ENCODE results near the gene DSCAM. TPM values are rescaled to one million over a fixed set of nuclear protein-coding genes. Genes with fewer than 3 reads are reported as not detected.

DSCAM gene
- total RNA-seq, 4 donors from 2014 or later: 0.03 TPM; not detected in 3

DNA sequence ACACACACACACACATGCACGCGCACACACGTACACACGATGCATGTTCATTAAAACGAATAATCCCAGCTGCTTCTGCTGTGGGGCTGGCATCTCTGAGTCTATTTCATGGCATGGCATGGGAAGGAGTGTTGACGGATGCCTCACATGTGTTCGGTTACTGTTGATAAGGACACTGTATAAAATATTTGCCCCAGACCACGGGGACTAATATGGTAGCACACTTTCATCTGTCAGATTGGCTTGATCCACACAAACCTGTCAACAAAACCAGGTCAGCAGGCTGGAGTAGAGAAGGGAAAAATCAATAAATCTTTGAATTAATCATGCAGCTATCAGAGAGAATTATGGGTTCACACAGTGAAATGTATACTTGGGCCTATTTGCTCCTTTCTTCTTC, 171.9 kb downstream of the DSCAM start:
- no peak for TF ChIP-seq POLR2A (IDR thresholded peaks at IDR 0.05)
- Histone ChIP-seq H3K4me3 (no peak overlapping the region), H3K9me3 (no peaks in the 10 kb centered on the region), H3K27ac (no peak overlapping the region), H3K36me3 (no peaks in the 10 kb centered on the region), H3K27me3 (no peaks in the 10 kb centered on the region), H3K4me1 (no peaks in the 10 kb centered on the region)
- intact Hi-C loops (cut with DNase I; ENCODE audit: low total_unique reads): no loop called here
- ATAC-seq (no peak), DNase-seq (no peak)
- in situ Hi-C loops (cut with MboI; ENCODE audit: low sequenced_read_pairs in 4 of 4): no loop called here

DNA sequence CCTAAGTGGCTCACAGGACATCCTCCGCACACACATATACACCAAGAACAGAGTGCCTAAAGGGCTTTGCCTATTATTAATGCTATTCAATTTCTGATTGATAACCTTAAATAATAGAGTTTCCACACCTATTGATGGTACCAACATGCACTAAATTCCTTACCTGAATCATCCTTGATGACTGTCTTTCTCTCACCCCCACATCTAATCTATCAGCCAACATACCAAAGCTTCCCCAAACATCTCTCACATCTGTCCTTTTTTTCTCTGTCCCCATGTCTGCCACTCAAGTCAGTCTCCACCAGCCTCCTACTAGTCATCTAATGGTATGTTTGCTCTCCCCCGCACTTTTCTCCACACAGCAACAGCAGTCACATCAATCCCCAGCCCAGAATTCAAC, 174.4 kb downstream of the DSCAM start:
- no peak for DNase-seq
- no peak overlapping the region for H3K27ac ChIP-seq
- H3K4me3 ChIP-seq: no peak overlapping the region
- intact Hi-C loops (cut with DNase I; ENCODE audit: low total_unique reads) (no loop called here), in situ Hi-C loops (cut with MboI; ENCODE audit: low sequenced_read_pairs in 4 of 4) (no loop called here)
- TF ChIP-seq, protein P1, sequence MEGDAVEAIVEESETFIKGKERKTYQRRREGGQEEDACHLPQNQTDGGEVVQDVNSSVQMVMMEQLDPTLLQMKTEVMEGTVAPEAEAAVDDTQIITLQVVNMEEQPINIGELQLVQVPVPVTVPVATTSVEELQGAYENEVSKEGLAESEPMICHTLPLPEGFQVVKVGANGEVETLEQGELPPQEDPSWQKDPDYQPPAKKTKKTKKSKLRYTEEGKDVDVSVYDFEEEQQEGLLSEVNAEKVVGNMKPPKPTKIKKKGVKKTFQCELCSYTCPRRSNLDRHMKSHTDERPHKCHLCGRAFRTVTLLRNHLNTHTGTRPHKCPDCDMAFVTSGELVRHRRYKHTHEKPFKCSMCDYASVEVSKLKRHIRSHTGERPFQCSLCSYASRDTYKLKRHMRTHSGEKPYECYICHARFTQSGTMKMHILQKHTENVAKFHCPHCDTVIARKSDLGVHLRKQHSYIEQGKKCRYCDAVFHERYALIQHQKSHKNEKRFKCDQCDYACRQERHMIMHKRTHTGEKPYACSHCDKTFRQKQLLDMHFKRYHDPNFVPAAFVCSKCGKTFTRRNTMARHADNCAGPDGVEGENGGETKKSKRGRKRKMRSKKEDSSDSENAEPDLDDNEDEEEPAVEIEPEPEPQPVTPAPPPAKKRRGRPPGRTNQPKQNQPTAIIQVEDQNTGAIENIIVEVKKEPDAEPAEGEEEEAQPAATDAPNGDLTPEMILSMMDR (IDR thresholded peaks at IDR 0.05 in 4 of 5, conservative IDR thresholded peaks at IDR 0.05 in 1 of 5): no peak
- TF ChIP-seq POLR2A (IDR thresholded peaks at IDR 0.05): no peak
- H3K4me1 ChIP-seq: no peaks in the 10 kb centered on the region
- ATAC-seq: no peak
- H3K9me3 ChIP-seq: no peaks in the 10 kb centered on the region
- no peaks in the 10 kb centered on the region for H3K27me3 ChIP-seq
- H3K36me3 ChIP-seq: no peaks in the 10 kb centered on the region

DNA sequence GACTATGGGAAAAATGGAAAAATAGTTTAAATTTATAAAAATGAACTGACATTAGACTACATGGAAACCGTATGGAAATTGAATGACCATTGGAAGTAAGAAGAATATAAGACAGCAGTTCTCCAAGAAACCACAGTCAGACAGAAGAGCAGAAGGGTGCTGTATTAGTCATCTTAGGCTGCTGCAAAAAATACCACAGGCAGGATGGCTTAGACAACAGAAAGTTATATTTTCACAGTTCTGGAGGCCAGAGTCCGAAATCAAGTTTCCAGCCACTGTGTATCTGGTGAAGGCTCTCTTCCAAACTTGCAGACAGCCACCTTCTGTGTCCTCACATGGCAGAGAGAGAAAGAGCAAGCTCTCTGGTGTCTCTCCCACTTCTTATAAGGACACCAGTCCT, 175.2 kb downstream of the DSCAM start:
- intact Hi-C loops (cut with DNase I; ENCODE audit: low total_unique reads) (no loop called here), in situ Hi-C loops (cut with MboI; ENCODE audit: low sequenced_read_pairs in 4 of 4) (no loop called here)
- DNase-seq: no peak
- TF ChIP-seq, protein P1 (IDR thresholded peaks at IDR 0.05 in 4 of 5, conservative IDR thresholded peaks at IDR 0.05 in 1 of 5): no peak
- no peak for TF ChIP-seq POLR2A (IDR thresholded peaks at IDR 0.05)
- ATAC-seq: no peak
- H3K4me3 ChIP-seq: no peak overlapping the region
- H3K27me3 ChIP-seq: no peaks in the 10 kb centered on the region
- no peaks in the 10 kb centered on the region for H3K4me1 ChIP-seq
- no peaks in the 10 kb centered on the region for H3K9me3 ChIP-seq
- H3K36me3 ChIP-seq: no peaks in the 10 kb centered on the region
- no peak overlapping the region for H3K27ac ChIP-seq

DNA sequence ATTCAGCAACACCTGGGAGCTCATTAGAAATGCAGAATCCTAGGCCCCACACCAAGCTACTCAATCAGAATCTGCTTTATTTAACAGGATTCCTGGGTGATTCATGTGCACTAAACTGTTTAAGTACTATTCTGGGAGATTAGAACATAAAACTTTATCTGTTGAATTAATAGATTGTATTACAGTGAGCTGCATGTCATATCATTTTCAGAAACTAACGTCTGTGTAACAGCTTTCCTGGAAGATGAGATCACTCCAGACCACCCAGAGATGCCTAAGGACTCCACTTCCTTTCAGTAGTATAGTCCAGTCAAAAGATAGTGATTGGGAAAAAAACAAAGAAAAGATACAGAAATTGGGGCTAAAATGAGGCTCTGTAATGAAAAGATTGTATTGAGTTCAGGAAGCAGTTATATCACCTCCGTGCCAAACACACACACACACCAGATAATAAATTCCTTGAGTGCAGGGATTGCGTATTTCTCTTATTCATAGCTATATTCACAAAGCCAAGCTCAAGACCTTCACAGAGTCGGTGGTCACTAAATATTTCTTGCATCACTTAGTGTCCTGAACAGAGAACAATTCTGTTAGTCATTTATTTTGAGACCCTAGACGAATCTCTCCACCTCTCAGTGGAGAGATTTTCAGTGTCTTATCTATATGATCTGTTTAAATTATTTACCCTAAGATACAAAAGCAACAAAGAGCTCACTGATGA, 178.2 kb downstream of the DSCAM start:
- no peaks in the 10 kb centered on the region for H3K27me3 ChIP-seq
- in situ Hi-C loops (cut with MboI; ENCODE audit: low sequenced_read_pairs in 4 of 4) (no loop called here), intact Hi-C loops (cut with DNase I; ENCODE audit: low total_unique reads) (no loop called here)
- no peaks in the 10 kb centered on the region for H3K4me1 ChIP-seq
- DNase-seq (no peak), ATAC-seq (no peak)
- H3K9me3 ChIP-seq: no peaks in the 10 kb centered on the region
- no peak overlapping the region for H3K27ac ChIP-seq
- no peak overlapping the region for H3K4me3 ChIP-seq
- H3K36me3 ChIP-seq: no peaks in the 10 kb centered on the region
- no peak for TF ChIP-seq POLR2A (IDR thresholded peaks at IDR 0.05)
- TF ChIP-seq, protein P1 (IDR thresholded peaks at IDR 0.05 in 4 of 5, conservative IDR thresholded peaks at IDR 0.05 in 1 of 5): no peak

DNA sequence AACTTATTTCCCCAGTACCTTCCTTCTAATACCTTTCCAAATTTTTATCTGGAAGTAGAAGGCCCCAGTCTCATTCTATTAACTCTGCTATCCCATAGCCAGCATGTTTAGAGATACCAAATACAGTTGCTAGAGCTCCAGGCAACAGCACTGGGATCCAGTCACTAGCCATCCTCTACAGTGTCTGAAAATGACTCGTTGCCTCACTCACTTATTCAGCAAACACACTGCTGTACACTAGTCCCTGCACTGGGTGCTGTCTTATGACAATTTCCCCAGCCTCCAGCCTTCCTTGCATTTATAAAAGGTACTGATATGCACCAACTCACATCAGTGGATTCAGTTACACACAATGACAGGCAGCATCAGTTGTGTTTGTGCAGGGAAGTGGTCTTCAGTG, 179.0 kb downstream of the DSCAM start:
- no peak overlapping the region for H3K4me3 ChIP-seq
- in situ Hi-C loops (cut with MboI; ENCODE audit: low sequenced_read_pairs in 4 of 4) (no loop called here), intact Hi-C loops (cut with DNase I; ENCODE audit: low total_unique reads) (no loop called here)
- no peaks in the 10 kb centered on the region for H3K27me3 ChIP-seq
- H3K9me3 ChIP-seq: no peaks in the 10 kb centered on the region
- DNase-seq (no peak), ATAC-seq (no peak)
- H3K27ac ChIP-seq: no peak overlapping the region
- H3K36me3 ChIP-seq: no peaks in the 10 kb centered on the region
- H3K4me1 ChIP-seq: no peaks in the 10 kb centered on the region
- TF ChIP-seq POLR2A (IDR thresholded peaks at IDR 0.05): no peak
- TF ChIP-seq, protein P1 (IDR thresholded peaks at IDR 0.05 in 4 of 5, conservative IDR thresholded peaks at IDR 0.05 in 1 of 5): no peak
